ENCODE measurements around the gene SMIM5. TPM values are rescaled to one million over a fixed set of nuclear protein-coding genes. Genes with fewer than 3 reads are reported as not detected.

Gene SMIM5
- total RNA-seq, 1 donor from 2014 or later: not detected

GRCh38 chr17:75645501-75645888 is 12.3 kb downstream of the SMIM5 start:
- H3K27ac ChIP-seq: no peak overlapping the region
- no peak overlapping the region for H3K4me2 ChIP-seq
- H3K4me3 Mint-ChIP-seq: no peak overlapping the region
- H3K4me1 ChIP-seq: no peaks in the 10 kb centered on the region
- H4K20me1 ChIP-seq (ENCODE audit: low read depth): peaks cover 12% of the 10 kb centered on the region
- no peaks in the 10 kb centered on the region for H3K79me2 ChIP-seq (ENCODE audit: low read depth)
- no peaks in the 10 kb centered on the region for H3K27me3 ChIP-seq
- H3K27me3 Mint-ChIP-seq (ENCODE audit: insufficient read depth, low read depth): no peaks in the 10 kb centered on the region
- no peak for DNase-seq (ENCODE audit: low spot score)
- H2AFZ ChIP-seq (replicated peaks): no peak overlapping the region
- no peaks in the 10 kb centered on the region for H3K9me3 ChIP-seq (ENCODE audit: low read depth)
- H3K27ac Mint-ChIP-seq: no peak overlapping the region
- H3K4me1 Mint-ChIP-seq: no peaks in the 10 kb centered on the region
- no peak overlapping the region for H3K4me3 ChIP-seq
- H3K9ac ChIP-seq: no peak overlapping the region
- peaks cover 3% of the 10 kb centered on the region for H3K36me3 Mint-ChIP-seq
- no peaks in the 10 kb centered on the region for H3K36me3 ChIP-seq
- H3F3A ChIP-seq (ENCODE audit: low read depth): no peaks in the 10 kb centered on the region
- TF ChIP-seq EZH2 (IDR thresholded peaks at IDR 0.05): no peak
- no peak for TF ChIP-seq EZH2phosphoT487 (IDR thresholded peaks at IDR 0.05)
- no peak for TF ChIP-seq CTCF (IDR thresholded peaks at IDR 0.05)
- no peaks in the 10 kb centered on the region for H3K9me3 Mint-ChIP-seq

GRCh38 chr17:75645889-75646637 is 12.8 kb downstream of the SMIM5 start:
- no peaks in the 10 kb centered on the region for H3K4me1 ChIP-seq
- H3K27me3 ChIP-seq: no peaks in the 10 kb centered on the region
- H3K4me3 ChIP-seq: no peak overlapping the region
- Mint-ChIP-seq H3K27me3 (ENCODE audit: insufficient read depth, low read depth) (no peaks in the 10 kb centered on the region), H3K4me1 (no peaks in the 10 kb centered on the region), H3K36me3 (peaks cover 3% of the 10 kb centered on the region), H3K9me3 (no peaks in the 10 kb centered on the region), H3K4me3 (no peak overlapping the region), H3K27ac (no peak overlapping the region)
- H3K9ac ChIP-seq: no peak overlapping the region
- no peak overlapping the region for H2AFZ ChIP-seq (replicated peaks)
- TF ChIP-seq EZH2 (IDR thresholded peaks at IDR 0.05) (no peak), EZH2phosphoT487 (IDR thresholded peaks at IDR 0.05) (no peak), CTCF (IDR thresholded peaks at IDR 0.05) (no peak)
- H3F3A ChIP-seq (ENCODE audit: low read depth): no peaks in the 10 kb centered on the region
- no peaks in the 10 kb centered on the region for H3K79me2 ChIP-seq (ENCODE audit: low read depth)
- H3K27ac ChIP-seq: no peak overlapping the region
- H4K20me1 ChIP-seq (ENCODE audit: low read depth): peaks cover 12% of the 10 kb centered on the region
- no peak overlapping the region for H3K4me2 ChIP-seq
- H3K9me3 ChIP-seq (ENCODE audit: low read depth): no peaks in the 10 kb centered on the region
- no peak for DNase-seq (ENCODE audit: low spot score)
- H3K36me3 ChIP-seq: no peaks in the 10 kb centered on the region

GRCh38 chr17:75646638-75646992 is 13.4 kb downstream of the SMIM5 start:
- H3K4me1 ChIP-seq: no peaks in the 10 kb centered on the region
- H4K20me1 ChIP-seq (ENCODE audit: low read depth): peaks cover 12% of the 10 kb centered on the region
- no peak overlapping the region for H2AFZ ChIP-seq (replicated peaks)
- no peaks in the 10 kb centered on the region for H3K9me3 ChIP-seq (ENCODE audit: low read depth)
- no peak overlapping the region for H3K9ac ChIP-seq
- no peaks in the 10 kb centered on the region for H3K27me3 Mint-ChIP-seq (ENCODE audit: insufficient read depth, low read depth)
- peaks cover 3% of the 10 kb centered on the region for H3K36me3 Mint-ChIP-seq
- no peaks in the 10 kb centered on the region for H3K27me3 ChIP-seq
- no peak overlapping the region for H3K27ac Mint-ChIP-seq
- no peaks in the 10 kb centered on the region for H3K36me3 ChIP-seq
- H3K79me2 ChIP-seq (ENCODE audit: low read depth): no peaks in the 10 kb centered on the region
- DNase-seq (ENCODE audit: low spot score): no peak
- no peaks in the 10 kb centered on the region for H3F3A ChIP-seq (ENCODE audit: low read depth)
- H3K27ac ChIP-seq: no peak overlapping the region
- H3K4me2 ChIP-seq: no peak overlapping the region
- no peak overlapping the region for H3K4me3 Mint-ChIP-seq
- H3K4me1 Mint-ChIP-seq: no peaks in the 10 kb centered on the region
- no peaks in the 10 kb centered on the region for H3K9me3 Mint-ChIP-seq
- H3K4me3 ChIP-seq: no peak overlapping the region
- no peak for TF ChIP-seq CTCF (IDR thresholded peaks at IDR 0.05)
- no peak for TF ChIP-seq EZH2 (IDR thresholded peaks at IDR 0.05)
- TF ChIP-seq EZH2phosphoT487 (IDR thresholded peaks at IDR 0.05): no peak

Measured in neural progenitor cell (in vitro differentiated cells).